ENCODE results near the gene LGALS12.

The LGALS12 gene, protein sequence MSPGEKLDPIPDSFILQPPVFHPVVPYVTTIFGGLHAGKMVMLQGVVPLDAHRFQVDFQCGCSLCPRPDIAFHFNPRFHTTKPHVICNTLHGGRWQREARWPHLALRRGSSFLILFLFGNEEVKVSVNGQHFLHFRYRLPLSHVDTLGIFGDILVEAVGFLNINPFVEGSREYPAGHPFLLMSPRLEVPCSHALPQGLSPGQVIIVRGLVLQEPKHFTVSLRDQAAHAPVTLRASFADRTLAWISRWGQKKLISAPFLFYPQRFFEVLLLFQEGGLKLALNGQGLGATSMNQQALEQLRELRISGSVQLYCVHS

GRCh38 chr11:63505857-63506528 lies at the start of gene LGALS12:
LGALS12 (plus strand) TSS chr11:63506084; CDS start chr11:63506459, 375 bp downstream.
- TF ChIP-seq EZH2phosphoT487 (conservative IDR thresholded peaks at IDR 0.05; ENCODE audit: low read length) = no peak
- TF ChIP-seq, protein P1, sequence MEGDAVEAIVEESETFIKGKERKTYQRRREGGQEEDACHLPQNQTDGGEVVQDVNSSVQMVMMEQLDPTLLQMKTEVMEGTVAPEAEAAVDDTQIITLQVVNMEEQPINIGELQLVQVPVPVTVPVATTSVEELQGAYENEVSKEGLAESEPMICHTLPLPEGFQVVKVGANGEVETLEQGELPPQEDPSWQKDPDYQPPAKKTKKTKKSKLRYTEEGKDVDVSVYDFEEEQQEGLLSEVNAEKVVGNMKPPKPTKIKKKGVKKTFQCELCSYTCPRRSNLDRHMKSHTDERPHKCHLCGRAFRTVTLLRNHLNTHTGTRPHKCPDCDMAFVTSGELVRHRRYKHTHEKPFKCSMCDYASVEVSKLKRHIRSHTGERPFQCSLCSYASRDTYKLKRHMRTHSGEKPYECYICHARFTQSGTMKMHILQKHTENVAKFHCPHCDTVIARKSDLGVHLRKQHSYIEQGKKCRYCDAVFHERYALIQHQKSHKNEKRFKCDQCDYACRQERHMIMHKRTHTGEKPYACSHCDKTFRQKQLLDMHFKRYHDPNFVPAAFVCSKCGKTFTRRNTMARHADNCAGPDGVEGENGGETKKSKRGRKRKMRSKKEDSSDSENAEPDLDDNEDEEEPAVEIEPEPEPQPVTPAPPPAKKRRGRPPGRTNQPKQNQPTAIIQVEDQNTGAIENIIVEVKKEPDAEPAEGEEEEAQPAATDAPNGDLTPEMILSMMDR (IDR thresholded peaks at IDR 0.05; ENCODE audit: insufficient read depth, low read length, poor library complexity, severe bottlenecking) = no peak
- no peaks in the 10 kb centered on the region for H3K27me3 ChIP-seq (ENCODE audit: low read length)
- H3K9ac ChIP-seq (ENCODE audit: low read length) = no peak within 1 kb of the TSS
- no peak within 1 kb of the TSS for H3K4me3 ChIP-seq (ENCODE audit: insufficient read depth, low read length, poor library complexity, severe bottlenecking)
- H3K9me3 ChIP-seq (ENCODE audit: insufficient read depth, low read length) = no peaks in the 10 kb centered on the region
- H3K36me3 ChIP-seq (ENCODE audit: low read length) = no peaks in the 10 kb centered on the region
- no peak within 1 kb of the TSS for H2AFZ ChIP-seq (ENCODE audit: low read depth, low read length, severe bottlenecking)
- no peak within 1 kb of the TSS for H3K4me2 ChIP-seq (ENCODE audit: low read depth, low read length, poor library complexity, severe bottlenecking)
- H4K20me1 ChIP-seq (ENCODE audit: low read depth, low read length) = no peaks in the 10 kb centered on the region
- H3F3A ChIP-seq (ENCODE audit: insufficient read depth) = no peaks in the 10 kb centered on the region
- H3K79me2 ChIP-seq (ENCODE audit: insufficient read depth, low read length) = no peaks in the 10 kb centered on the region
- H3K27ac ChIP-seq (ENCODE audit: low read depth, low read length) = no peak within 1 kb of the TSS
- H3K9me2 ChIP-seq (replicated peaks; ENCODE audit: insufficient read depth, low read length) = no peaks in the 10 kb centered on the region

DNA sequence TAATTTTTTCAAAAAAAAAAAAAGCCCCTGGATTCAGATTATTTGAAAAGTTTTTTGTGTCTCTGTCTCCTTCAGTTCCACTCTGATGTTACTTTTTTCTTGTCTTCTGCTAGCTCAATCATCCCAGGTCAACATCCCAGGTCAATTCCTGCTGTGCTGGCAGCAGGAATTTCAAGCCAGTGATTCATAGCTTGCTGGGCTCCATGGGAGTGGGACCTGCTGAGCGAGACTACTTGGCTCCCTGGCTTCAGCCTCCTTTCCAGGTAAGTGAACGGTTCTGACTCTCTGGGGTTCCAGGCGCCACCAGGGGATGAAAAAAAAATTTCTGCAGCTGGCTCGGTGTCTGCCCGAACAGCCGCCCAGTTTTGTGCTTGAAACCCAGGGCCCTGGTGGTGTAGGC lies 46.3 kb upstream of the LGALS12 start:
- no peaks in the 10 kb centered on the region for H3K79me2 ChIP-seq (ENCODE audit: insufficient read depth, low read length)
- no peaks in the 10 kb centered on the region for H3K27me3 ChIP-seq (ENCODE audit: low read length)
- no peaks in the 10 kb centered on the region for H4K20me1 ChIP-seq (ENCODE audit: low read depth, low read length)
- no peak overlapping the region for H2AFZ ChIP-seq (ENCODE audit: low read depth, low read length, severe bottlenecking)
- no peak overlapping the region for H3K27ac ChIP-seq (ENCODE audit: low read depth, low read length)
- H3K9me2 ChIP-seq (replicated peaks; ENCODE audit: insufficient read depth, low read length) = no peaks in the 10 kb centered on the region
- H3K4me2 ChIP-seq (ENCODE audit: low read depth, low read length, poor library complexity, severe bottlenecking) = no peak overlapping the region
- TF ChIP-seq, protein P1 (IDR thresholded peaks at IDR 0.05; ENCODE audit: insufficient read depth, low read length, poor library complexity, severe bottlenecking) = no peak
- TF ChIP-seq EZH2phosphoT487 (conservative IDR thresholded peaks at IDR 0.05; ENCODE audit: low read length) = no peak
- no peaks in the 10 kb centered on the region for H3K36me3 ChIP-seq (ENCODE audit: low read length)
- no peaks in the 10 kb centered on the region for H3F3A ChIP-seq (ENCODE audit: insufficient read depth)
- no peak overlapping the region for H3K9ac ChIP-seq (ENCODE audit: low read length)
- H3K9me3 ChIP-seq (ENCODE audit: insufficient read depth, low read length) = no peaks in the 10 kb centered on the region
- H3K4me3 ChIP-seq (ENCODE audit: insufficient read depth, low read length, poor library complexity, severe bottlenecking) = no peak overlapping the region

GRCh38 chr11:63462137-63462536 lies 43.7 kb upstream of the LGALS12 start:
- H3K27ac ChIP-seq (ENCODE audit: low read depth, low read length) = no peak overlapping the region
- H3K36me3 ChIP-seq (ENCODE audit: low read length) = no peaks in the 10 kb centered on the region
- no peak overlapping the region for H3K4me3 ChIP-seq (ENCODE audit: insufficient read depth, low read length, poor library complexity, severe bottlenecking)
- TF ChIP-seq EZH2phosphoT487 (conservative IDR thresholded peaks at IDR 0.05; ENCODE audit: low read length) = no peak
- TF ChIP-seq, protein P1 (IDR thresholded peaks at IDR 0.05; ENCODE audit: insufficient read depth, low read length, poor library complexity, severe bottlenecking) = no peak
- no peak overlapping the region for H3K4me2 ChIP-seq (ENCODE audit: low read depth, low read length, poor library complexity, severe bottlenecking)
- H4K20me1 ChIP-seq (ENCODE audit: low read depth, low read length) = no peaks in the 10 kb centered on the region
- H3K27me3 ChIP-seq (ENCODE audit: low read length) = no peaks in the 10 kb centered on the region
- no peaks in the 10 kb centered on the region for H3K79me2 ChIP-seq (ENCODE audit: insufficient read depth, low read length)
- no peak overlapping the region for H3K9ac ChIP-seq (ENCODE audit: low read length)
- H3K9me3 ChIP-seq (ENCODE audit: insufficient read depth, low read length) = no peaks in the 10 kb centered on the region
- no peaks in the 10 kb centered on the region for H3K9me2 ChIP-seq (replicated peaks; ENCODE audit: insufficient read depth, low read length)
- H2AFZ ChIP-seq (ENCODE audit: low read depth, low read length, severe bottlenecking) = no peak overlapping the region
- H3F3A ChIP-seq (ENCODE audit: insufficient read depth) = no peaks in the 10 kb centered on the region

All from SU-DHL-6 (cell line).